ENCODE data around the gene MRPL48.

DNA sequence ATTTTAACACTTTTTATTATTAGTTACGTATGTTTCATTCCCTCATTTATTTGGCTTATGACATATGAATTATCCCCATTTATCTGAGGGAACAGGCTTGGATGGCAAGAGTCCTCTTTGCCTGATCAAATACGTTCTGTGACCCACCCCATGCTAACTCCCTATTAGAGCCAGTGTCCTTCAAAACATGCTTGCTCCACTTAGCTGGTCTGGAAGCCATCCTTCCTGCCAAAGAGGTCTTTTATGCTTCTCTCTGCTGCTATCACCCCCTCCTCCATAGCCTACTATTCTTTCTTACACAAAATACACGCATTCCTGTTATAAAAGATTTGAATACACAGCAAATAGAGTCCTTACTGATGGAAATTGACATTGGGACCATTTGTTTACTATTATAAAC, 82.6 kb downstream of the MRPL48 start:
- TF ChIP-seq CTCF (IDR thresholded peaks at IDR 0.05) (no peak), POLR2A (IDR thresholded peaks at IDR 0.05) (no peak)
